GM19468 (cell line): Measurements from ENCODE around the gene ATF7.

Experiments
- ATAC-seq: cut with Tn5 transposase; IDR thresholded peaks from one replicate; pipeline ENCODE4 v1.9.1; 2021; ENCODE audit warnings: mild to moderate bottlenecking, moderate library complexity, moderate number of reproducible peaks; ENCODE audit not compliant: unreplicated experiment; ENCODE audit errors: extremely low read depth

ATF7 gene

GRCh38 chr12:53538209-53538689 lies 87.9 kb downstream of the ATF7 start:
- no peak for ATAC-seq

- no peak for ATAC-seq
Observed at GRCh38 chr12:53536962-53537361, 89.2 kb downstream of the ATF7 start.

GRCh38 chr12:53533471-53533870 lies 92.7 kb downstream of the ATF7 start:
- no peak for ATAC-seq

GRCh38 chr12:53532524-53533445 lies 93.4 kb downstream of the ATF7 start:
- ATAC-seq = no peak

- ATAC-seq = no peak
Observed at GRCh38 chr12:53532021-53532420, 94.2 kb downstream of the ATF7 start.

GRCh38 chr12:53530920-53531319 lies 95.3 kb downstream of the ATF7 start:
- no peak for ATAC-seq

GRCh38 chr12:53530061-53530460 lies 96.1 kb downstream of the ATF7 start:
- ATAC-seq = no peak

- ATAC-seq = no peak
Observed at GRCh38 chr12:53524476-53524875, 101.7 kb downstream of the ATF7 start.

- no peak for ATAC-seq
Observed at GRCh38 chr12:53523131-53523530, 103.1 kb downstream of the ATF7 start.

GRCh38 chr12:53518381-53518780 lies 107.8 kb downstream of the ATF7 start:
- ATAC-seq = no peak

- ATAC-seq = no peak
Observed at GRCh38 chr12:53516758-53517455, 109.3 kb downstream of the ATF7 start.

GRCh38 chr12:53515291-53515680 lies 110.9 kb downstream of the ATF7 start:
- ATAC-seq = no peak

- ATAC-seq = no peak
Observed at GRCh38 chr12:53514628-53515290, 111.4 kb downstream of the ATF7 start.

GRCh38 chr12:53513712-53514410 lies 112.3 kb downstream of the ATF7 start:
- no peak for ATAC-seq

GRCh38 chr12:53510181-53510812 lies 115.9 kb downstream of the ATF7 start:
- ATAC-seq = no peak

- no peak for ATAC-seq
Observed at GRCh38 chr12:53508534-53509170, 117.5 kb downstream of the ATF7 start.

GRCh38 chr12:53507603-53507885 lies 118.6 kb downstream of the ATF7 start:
- ATAC-seq = no peak

GRCh38 chr12:53506881-53507602 lies 119.1 kb downstream of the ATF7 start, which contains the start of gene NPFF:
Gene NPFF, minus strand, starts transcription at chr12:53507484. Its CDS starts 10 bp downstream, at chr12:53507474.
- no peak for ATAC-seq

GRCh38 chr12:53506450-53506785 lies 119.8 kb downstream of the ATF7 start:
- ATAC-seq = no peak
